Measurements from ENCODE around the gene F7.
"Not testable (repeated sequence)": the region's sequence is repeated elsewhere in the genome, so short reads cannot be mapped to it uniquely, and the experiment has no call there.

F7 gene

DNA sequence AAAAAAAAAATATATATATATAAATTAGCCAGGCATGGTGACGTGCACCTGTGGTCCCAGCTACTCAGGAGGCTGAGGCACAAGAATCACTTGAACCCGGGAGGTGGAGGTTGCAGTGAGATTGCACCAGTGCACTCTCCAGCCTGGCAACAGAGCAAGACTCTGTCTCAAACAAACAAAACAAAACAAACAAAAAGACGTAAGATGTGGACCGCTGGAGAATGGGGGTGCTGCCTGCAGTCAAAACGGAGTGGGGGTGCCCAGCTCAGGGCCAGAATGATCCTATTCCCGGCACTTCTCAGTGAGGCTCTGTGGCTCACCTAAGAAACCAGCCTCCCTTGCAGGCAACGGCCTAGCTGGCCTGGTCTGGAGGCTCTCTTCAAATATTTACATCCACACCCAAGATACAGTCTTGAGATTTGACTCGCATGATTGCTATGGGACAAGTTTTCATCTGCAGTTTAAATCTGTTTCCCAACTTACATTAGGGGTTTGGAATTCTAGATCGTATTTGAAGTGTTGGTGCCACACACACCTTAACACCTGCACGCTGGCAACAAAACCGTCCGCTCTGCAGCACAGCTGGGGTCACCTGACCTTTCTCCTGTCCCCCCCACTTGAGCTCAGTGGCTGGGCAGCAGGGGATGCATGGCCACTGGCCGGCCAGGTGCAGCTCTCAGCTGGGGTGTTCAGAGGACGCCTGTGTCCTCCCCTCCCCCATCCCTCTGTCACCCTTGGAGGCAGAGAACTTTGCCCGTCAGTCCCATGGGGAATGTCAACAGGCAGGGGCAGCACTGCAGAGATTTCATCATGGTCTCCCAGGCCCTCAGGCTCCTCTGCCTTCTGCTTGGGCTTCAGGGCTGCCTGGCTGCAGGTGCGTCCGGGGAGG, at the start of gene F7:
Gene F7, plus strand, starts transcription at position 760 of the 889 bp plus-strand sequence. Its CDS starts 51 bp downstream, at position 811.
- DNase-seq (ENCODE audit: low read depth, low spot score): no peak

DNA sequence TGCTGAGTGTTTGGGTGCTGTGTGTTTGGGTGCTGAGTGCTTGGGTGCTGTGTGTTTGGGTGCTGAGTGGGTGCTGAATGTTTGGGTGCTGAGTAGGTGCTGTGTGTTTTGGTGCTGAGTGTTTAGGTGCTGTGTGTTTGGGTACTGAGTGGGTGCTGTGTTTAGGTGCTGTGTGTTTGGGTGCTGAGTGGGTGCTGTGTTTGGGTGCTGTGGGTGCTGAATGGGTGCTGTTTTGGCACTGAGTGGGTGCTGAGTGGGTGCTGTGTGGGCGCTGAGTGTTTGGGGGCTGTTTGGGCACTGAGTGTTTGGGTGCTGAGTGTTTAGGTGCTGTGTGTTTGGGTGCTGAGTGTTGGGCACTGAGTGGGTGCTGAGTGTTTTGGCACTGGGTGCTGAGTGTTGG, 48.5 kb upstream of the F7 start:
- no peak for DNase-seq (ENCODE audit: low read depth, low spot score)

- not testable (repeated sequence) for DNase-seq (ENCODE audit: low read depth, low spot score)
Observed at GRCh38 chr13:113057559-113057958, 48.0 kb upstream of the F7 start.

GRCh38 chr13:113058129-113058987, 47.2 kb upstream of the F7 start:
- DNase-seq (ENCODE audit: low read depth, low spot score): no peak

- DNase-seq (ENCODE audit: low read depth, low spot score): no peak
Observed at GRCh38 chr13:113058988-113059850, 46.4 kb upstream of the F7 start.

DNA sequence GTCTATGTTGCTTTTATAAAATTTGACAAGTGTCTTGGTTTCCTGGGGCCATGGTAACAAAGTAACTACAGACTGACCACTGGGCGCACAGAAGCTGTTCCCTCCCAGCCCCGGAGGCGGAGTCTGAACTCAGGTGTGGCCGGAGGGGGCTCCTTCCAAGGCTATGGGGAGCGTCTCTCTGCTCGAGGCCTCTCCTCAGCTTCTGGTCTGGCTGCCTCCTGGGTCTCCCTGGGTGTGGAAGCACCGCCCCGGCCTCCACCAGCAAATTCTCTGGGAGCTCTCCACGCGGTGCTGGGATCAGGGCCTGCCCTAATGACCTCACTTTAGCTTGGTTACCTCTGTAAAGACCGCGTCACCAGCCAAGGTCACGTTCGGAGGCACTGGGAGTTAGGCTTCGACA, 45.7 kb upstream of the F7 start:
- DNase-seq (ENCODE audit: low read depth, low spot score): no peak

DNA sequence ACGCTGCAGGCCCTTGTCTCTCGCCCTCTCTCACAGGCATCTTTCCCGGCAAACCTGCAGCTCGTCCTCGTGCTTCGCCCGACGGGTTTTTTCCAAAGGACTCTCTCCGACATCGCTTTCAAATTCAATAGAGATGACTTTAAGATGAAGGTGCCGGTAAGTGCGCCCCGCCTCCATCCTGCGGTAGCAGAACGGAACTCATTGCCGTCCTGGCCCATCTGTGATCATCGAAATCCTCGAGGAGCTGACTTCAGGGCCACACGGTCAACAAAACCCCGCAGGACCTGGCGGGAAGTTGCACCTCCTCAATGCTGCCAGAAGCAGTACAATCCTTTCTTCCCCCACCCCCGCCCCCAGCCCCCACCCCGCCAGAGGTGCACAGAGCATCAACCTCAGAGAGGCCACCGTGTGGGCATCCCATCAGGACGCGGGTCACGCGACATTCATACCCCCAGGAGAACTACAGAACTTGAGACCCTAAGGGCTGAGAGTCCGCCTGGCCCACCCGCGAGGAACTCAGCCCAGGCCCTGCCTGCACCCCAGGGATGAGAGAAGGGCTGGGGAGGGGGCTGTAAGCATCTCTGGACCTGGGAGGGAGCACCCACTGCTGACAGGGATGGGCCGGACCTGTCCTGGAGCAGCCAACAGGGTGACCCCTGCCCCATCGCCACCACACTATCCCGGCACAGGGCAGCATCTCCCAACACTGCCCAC, 44.9 kb upstream of the F7 start:
- DNase-seq (ENCODE audit: low read depth, low spot score): no peak

GRCh38 chr13:113061271-113061625, 44.3 kb upstream of the F7 start:
- DNase-seq (ENCODE audit: low read depth, low spot score): no peak

- DNase-seq (ENCODE audit: low read depth, low spot score): no peak
Observed at GRCh38 chr13:113061796-113062425, 43.7 kb upstream of the F7 start.

GRCh38 chr13:113062691-113063090, 42.9 kb upstream of the F7 start:
- DNase-seq (ENCODE audit: low read depth, low spot score): no peak

DNA sequence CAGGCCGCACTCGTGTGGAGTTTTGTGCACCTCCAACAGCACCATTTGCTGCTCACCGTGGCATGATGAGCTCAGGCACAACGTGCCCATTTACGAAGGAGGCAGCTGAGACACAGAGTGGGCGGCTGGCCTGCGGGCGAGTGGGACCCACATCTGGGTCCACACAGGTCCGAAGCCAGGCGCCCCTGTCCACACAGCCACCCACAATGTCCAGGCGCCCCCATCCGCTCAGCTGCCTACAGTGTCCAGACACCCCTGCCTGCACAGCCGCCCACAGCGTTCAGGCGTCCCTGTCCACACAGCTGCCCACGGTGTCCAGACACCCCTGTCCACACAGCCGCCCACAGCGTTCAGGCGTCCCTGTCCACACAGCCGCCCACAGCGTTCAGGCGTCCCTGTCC, 42.5 kb upstream of the F7 start:
- no peak for DNase-seq (ENCODE audit: low read depth, low spot score)

DNA sequence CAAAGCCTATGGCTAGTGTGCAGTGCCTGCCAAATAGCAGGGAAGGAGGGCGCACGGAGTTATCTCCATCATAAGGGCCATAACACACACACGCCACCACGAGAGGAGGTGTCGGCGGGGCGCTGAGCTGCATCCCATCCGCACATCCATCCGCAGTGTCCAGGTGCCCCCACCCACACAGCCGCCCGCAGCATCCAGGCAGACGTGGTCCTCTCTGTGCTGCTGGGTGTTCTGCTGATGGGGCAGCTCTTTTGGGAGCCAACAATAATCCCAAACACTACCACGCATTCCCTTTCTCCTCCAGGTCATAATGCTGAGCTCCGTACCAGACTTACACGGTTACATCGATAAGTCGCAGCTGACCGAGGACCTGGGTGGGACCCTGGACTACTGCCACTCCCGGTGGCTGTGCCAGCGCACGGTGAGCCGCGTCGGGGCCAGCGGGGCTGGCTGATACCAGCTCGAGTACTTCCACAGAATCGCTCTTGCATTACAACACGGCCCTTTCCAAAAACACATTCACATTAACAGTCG, 41.5 kb upstream of the F7 start:
- no peak for DNase-seq (ENCODE audit: low read depth, low spot score)

DNA sequence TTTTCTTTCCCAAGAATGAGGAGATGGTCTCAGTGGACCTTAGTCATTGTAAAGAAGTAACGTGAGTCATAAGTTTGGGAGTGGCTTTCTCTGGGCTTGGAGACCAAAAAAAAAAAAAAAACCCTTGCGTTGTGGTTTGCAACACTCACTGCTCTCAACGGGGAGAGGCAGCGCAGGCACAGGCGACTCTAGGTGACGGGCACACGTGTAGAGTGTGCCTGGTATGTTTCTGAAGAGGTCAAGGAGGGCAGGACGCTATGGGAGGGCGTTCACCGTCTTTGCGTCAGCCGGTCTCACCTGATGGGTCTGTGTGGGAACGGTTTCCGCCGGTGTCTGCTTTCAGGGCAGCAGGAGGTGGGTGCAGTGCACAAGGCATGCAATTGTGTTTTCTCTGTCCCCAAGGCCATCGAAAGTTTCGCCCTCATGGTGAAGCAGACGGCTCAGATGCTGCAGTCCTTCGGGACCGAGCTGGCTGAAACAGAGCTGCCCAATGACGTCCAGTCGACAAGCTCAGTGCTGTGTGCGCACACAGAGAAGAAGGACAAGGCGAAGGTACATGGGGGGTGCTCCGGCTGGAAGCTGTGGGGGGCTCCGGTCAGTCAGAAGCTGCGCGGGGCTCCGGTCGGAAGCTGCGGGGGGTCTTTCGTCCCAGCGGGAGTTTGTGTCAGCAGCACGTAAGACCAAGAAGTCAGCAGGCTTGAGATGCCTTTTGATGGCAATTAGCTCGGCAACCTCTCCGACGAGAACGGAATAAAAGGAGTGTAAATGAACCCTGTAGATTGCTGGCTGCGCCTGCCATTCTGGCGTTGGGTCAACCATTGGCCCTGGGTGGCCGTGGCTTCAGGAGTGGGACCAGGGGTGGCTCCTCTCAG, 40.8 kb upstream of the F7 start:
- peak; percentile 74 for DNase-seq (ENCODE audit: low read depth, low spot score)

GRCh38 chr13:113065406-113066141, 40.0 kb upstream of the F7 start:
- DNase-seq (ENCODE audit: low read depth, low spot score): no peak

GRCh38 chr13:113066142-113066455, 39.5 kb upstream of the F7 start:
- no peak for DNase-seq (ENCODE audit: low read depth, low spot score)

- no peak for DNase-seq (ENCODE audit: low read depth, low spot score)
Observed at GRCh38 chr13:113066746-113067145, 38.8 kb upstream of the F7 start.

DNA sequence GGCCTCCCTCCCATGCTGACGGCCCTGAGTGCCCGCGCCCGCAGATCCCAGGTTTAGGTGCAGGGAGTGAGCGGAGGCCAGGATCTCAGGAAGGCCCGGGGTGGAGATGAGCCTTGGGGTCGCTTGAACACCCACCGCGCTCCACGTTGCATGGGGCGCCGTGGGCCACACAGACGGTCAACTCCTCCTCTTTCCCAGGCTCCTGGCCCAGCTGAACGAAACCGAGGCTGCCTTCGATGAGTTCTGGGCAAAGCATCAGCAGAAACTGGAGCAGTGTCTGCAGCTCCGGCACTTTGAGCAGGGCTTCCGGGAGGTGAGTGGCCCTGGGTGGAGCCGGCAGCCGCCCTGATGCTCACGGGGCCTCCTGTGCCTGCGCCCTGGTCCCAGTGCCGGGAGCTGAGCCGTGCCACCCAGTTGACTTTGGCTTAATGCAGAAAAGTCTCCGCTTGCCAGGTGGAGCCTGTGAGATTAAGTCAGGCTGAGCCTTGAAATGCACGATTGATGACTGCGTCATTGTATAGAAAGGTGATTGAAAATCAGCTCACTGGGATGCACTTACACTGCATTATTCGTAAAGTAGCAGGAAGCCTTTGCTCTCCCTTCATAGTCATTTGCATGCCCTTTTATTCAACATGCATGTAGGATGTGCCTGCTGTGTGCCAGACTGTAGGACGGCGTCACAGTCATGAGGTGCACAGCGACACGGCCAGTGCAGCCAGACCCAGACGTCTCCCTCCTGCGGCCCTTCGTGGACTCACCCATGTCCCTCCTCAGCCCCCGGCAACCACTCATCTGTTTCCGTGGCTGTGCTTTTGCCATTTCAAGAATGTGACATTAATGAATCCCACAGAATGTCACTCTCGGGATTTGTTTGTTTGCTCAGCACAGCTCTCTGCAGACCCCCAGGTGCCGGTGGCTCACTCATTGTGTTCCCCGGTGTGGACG, 35.5 kb upstream of the F7 start:
- no peak for DNase-seq (ENCODE audit: low read depth, low spot score)

DNA sequence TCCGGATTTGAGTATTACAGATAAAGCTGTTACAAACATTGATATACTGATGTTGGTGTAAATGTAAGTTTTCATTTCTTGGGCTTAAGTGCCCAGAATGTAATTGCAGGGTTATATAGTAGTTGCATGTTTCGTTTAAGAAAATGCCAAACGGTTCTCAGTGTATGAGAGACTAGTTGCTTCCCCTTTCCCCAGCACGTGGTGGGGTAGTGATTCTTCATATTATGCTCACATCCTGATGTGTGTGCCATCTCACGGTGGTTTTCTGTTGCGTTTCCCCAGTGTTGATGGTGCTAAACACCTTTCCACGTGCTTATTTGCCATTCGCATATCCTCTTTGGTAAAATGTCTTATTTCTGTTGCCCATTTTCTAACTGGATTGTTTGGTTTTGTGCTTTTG, 34.7 kb upstream of the F7 start:
- DNase-seq (ENCODE audit: low read depth, low spot score): no peak

Data from astrocyte of the hippocampus (primary cell).